ENCODE measurements around the gene SLC25A45.

Gene SLC25A45

GRCh38 chr11:65377777-65378176, 4.7 kb downstream of the SLC25A45 start:
- in situ Hi-C loops (cut with HindIII; ENCODE audit: low pct_ligation_motif_present, low sequenced_read_pairs), result no loop called here
- H3K36me3 ChIP-seq (replicated peaks), result no peaks in the 10 kb centered on the region
- DNase-seq, result no peak
- H3K27ac ChIP-seq, result no peak overlapping the region
- no peak overlapping the region for H3K4me3 ChIP-seq (ENCODE audit: low read depth, low read length)
- no peaks in the 10 kb centered on the region for H3K27me3 ChIP-seq (replicated peaks)
- TF ChIP-seq, protein P1, sequence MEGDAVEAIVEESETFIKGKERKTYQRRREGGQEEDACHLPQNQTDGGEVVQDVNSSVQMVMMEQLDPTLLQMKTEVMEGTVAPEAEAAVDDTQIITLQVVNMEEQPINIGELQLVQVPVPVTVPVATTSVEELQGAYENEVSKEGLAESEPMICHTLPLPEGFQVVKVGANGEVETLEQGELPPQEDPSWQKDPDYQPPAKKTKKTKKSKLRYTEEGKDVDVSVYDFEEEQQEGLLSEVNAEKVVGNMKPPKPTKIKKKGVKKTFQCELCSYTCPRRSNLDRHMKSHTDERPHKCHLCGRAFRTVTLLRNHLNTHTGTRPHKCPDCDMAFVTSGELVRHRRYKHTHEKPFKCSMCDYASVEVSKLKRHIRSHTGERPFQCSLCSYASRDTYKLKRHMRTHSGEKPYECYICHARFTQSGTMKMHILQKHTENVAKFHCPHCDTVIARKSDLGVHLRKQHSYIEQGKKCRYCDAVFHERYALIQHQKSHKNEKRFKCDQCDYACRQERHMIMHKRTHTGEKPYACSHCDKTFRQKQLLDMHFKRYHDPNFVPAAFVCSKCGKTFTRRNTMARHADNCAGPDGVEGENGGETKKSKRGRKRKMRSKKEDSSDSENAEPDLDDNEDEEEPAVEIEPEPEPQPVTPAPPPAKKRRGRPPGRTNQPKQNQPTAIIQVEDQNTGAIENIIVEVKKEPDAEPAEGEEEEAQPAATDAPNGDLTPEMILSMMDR (IDR thresholded peaks at IDR 0.05; ENCODE audit: low read depth, low read length, missing control alignments), result no peak

GRCh38 chr11:65377036-65377435, 5.4 kb downstream of the SLC25A45 start:
- no peak for DNase-seq
- H3K27me3 ChIP-seq (replicated peaks), result no peaks in the 10 kb centered on the region
- no peak overlapping the region for H3K4me3 ChIP-seq (ENCODE audit: low read depth, low read length)
- H3K36me3 ChIP-seq (replicated peaks), result no peaks in the 10 kb centered on the region
- TF ChIP-seq, protein P1 (IDR thresholded peaks at IDR 0.05; ENCODE audit: low read depth, low read length, missing control alignments), result no peak
- H3K27ac ChIP-seq, result no peak overlapping the region
- in situ Hi-C loops (cut with HindIII; ENCODE audit: low pct_ligation_motif_present, low sequenced_read_pairs), result no loop called here

- TF ChIP-seq, protein P1 (IDR thresholded peaks at IDR 0.05; ENCODE audit: low read depth, low read length, missing control alignments), result no peak
- Histone ChIP-seq H3K27me3 (replicated peaks) (no peaks in the 10 kb centered on the region), H3K4me3 (ENCODE audit: low read depth, low read length) (no peak overlapping the region), H3K36me3 (replicated peaks) (no peaks in the 10 kb centered on the region), H3K27ac (no peak overlapping the region)
- no peak for DNase-seq
- in situ Hi-C loops (cut with HindIII; ENCODE audit: low pct_ligation_motif_present, low sequenced_read_pairs), result no loop called here
Observed at GRCh38 chr11:65376138-65376713, 6.2 kb downstream of the SLC25A45 start.

DNA sequence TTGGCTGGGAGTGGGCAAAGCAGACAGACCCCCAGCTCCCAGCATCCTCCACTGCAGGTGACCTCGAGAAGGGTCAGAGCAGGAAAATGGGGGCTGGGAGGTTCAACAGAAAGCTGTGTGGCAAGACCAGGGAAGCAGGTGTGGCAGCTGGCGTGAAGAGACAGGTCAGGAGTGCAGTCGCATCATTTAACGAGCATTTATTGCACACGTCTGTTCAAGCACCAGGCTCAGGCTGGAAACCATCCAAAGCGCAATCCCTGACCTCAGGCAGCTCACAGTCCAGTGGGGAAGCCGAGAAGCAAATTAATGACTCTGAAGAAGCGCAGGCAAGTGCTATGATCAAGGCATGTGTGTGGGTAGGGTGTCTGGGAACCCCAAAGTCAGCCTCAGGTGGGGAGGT, 7.4 kb downstream of the SLC25A45 start:
- TF ChIP-seq, protein P1 (IDR thresholded peaks at IDR 0.05; ENCODE audit: low read depth, low read length, missing control alignments), result no peak
- DNase-seq, result no peak

GRCh38 chr11:65373839-65374580, 8.4 kb downstream of the SLC25A45 start:
- in situ Hi-C loops (cut with HindIII; ENCODE audit: low pct_ligation_motif_present, low sequenced_read_pairs), result no loop called here

More for the DNA sequence above, 7.4 kb downstream of the SLC25A45 start:
- no peaks in the 10 kb centered on the region for H3K36me3 ChIP-seq (replicated peaks)
- in situ Hi-C loops (cut with HindIII; ENCODE audit: low pct_ligation_motif_present, low sequenced_read_pairs), result no loop called here
- H3K27ac ChIP-seq, result no peak overlapping the region
- no peaks in the 10 kb centered on the region for H3K27me3 ChIP-seq (replicated peaks)
- no peak overlapping the region for H3K4me3 ChIP-seq (ENCODE audit: low read depth, low read length)

More at GRCh38 chr11:65373839-65374580, 8.4 kb downstream of the SLC25A45 start:
- Histone ChIP-seq H3K4me3 (ENCODE audit: low read depth, low read length) (no peak overlapping the region), H3K36me3 (replicated peaks) (no peaks in the 10 kb centered on the region), H3K27me3 (replicated peaks) (no peaks in the 10 kb centered on the region), H3K27ac (no peak overlapping the region)
- TF ChIP-seq, protein P1 (IDR thresholded peaks at IDR 0.05; ENCODE audit: low read depth, low read length, missing control alignments), result no peak
- DNase-seq, result no peak
